NCI-H2171 (cell line): Measurements from ENCODE around the gene APOBEC4.

Experiments used
- DNase-seq: peaks from one replicate; lab custom pipeline; 2025; lab: John Stamatoyannopoulos, UW

Gene APOBEC4

DNA sequence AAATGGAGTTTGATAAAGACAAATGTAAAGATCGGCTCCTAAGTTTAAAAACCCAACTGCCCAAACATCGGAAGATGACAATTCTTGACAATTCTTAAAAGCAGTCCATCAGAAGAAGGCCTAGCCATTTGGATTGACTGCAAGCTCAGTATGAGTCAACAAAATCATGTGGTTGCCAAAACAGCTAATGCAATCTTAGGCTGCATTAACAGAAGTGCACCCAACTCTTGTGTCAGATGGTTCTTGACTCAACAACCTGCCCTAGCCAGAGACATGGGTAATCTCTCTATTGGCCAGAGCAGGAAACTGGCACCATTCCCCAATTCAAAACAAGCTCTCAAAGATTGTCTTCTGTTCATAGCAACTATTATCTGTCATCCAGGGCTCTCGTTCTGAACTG lies 53.0 kb downstream of the APOBEC4 start:
- DNase-seq = no peak

DNA sequence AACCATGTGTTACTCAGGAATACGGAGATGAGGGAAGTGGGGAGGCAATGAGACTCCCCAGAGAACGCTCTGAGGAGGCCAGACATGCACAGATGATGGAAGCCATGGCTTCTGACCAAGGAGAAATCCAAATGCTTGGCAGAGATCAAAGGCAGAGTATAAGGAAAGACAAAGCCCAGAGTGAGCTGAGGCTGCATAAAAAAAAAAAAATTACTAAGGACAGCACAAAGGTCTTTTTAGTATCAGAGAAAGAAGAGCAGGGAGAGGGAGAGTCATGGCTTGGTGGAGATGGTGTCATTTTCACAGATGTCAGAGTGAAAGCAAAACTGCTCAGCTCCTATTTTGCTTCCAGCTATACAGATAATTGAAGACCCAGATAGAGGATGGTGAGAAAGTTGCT lies 54.7 kb downstream of the APOBEC4 start:
- no peak for DNase-seq

DNA sequence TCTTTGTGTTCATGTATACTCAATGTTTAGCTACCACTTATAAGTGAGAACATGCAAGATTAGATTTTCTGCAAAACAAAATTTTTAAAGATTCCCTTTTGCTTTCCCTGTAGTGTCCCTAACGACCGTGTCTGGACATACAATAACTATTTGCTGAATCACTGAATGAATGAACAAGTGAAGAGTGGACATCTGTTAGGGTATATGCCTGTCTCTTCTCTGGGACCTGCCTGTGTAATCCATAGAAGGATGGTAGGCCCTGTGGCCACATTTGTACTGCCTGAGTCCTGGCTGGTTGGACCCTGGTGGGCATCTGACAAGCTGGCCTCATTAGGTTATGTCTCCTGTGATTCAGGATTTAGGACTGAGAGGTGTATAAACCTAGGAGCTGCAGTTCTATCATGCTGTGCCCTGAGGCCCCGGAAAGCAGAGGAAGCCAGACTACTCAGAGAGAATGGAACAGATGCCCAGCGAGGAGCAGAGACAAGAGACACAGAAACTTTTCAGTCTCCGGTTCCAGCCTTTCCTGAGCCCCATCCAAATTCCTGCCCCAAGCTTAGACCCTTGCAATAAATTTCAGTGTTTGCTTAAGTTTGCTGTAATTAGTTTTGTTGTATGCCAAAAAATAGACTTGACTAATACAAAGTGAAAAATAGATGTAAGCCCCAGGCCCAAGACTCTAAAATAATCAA lies 55.3 kb downstream of the APOBEC4 start:
- no peak for DNase-seq

DNA sequence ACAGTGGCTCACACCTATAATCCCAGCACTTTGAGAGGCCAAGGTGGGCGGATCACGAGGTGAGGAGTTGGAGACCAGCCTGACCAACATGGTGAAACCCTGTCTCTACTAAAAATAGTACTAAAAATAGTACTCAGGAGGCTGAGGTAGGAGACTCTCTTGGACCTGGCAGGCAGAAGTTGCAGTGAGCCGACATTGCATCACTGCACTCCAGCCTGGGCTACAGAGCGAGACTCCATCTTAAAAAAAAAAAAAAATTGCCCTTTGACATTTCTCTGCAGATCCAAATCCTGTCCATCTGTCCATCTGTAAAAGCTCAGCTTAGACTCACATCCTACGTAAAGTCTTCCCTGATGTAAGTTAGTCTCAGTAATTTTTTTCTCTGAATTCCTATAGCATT lies 56.6 kb downstream of the APOBEC4 start:
- no peak for DNase-seq
